NCI-H510A (cell line): ENCODE results near the gene CFAP299.

Experiments used
- DNase-seq: peaks from one replicate; lab custom pipeline; 2025; lab: John Stamatoyannopoulos, UW

The CFAP299 gene

GRCh38 chr4:80448056-80448455 is 112.5 kb downstream of the CFAP299 start:
- DNase-seq, result no peak

- DNase-seq, result no peak
Measured at GRCh38 chr4:80452055-80452454, 116.5 kb downstream of the CFAP299 start.

GRCh38 chr4:80452768-80453167 is 117.2 kb downstream of the CFAP299 start:
- DNase-seq, result no peak

- DNase-seq, result no peak
Measured at GRCh38 chr4:80454040-80454439, 118.5 kb downstream of the CFAP299 start.

GRCh38 chr4:80454556-80454955 is 119.0 kb downstream of the CFAP299 start:
- DNase-seq, result no peak

GRCh38 chr4:80459918-80460473 is 124.5 kb downstream of the CFAP299 start:
- DNase-seq, result no peak

GRCh38 chr4:80461412-80461811 is 125.9 kb downstream of the CFAP299 start:
- no peak for DNase-seq

- DNase-seq, result no peak
Measured at GRCh38 chr4:80462621-80463091, 127.1 kb downstream of the CFAP299 start.

GRCh38 chr4:80463509-80463908 is 128.0 kb downstream of the CFAP299 start:
- DNase-seq, result no peak

GRCh38 chr4:80465238-80465637 is 129.7 kb downstream of the CFAP299 start:
- no peak for DNase-seq

GRCh38 chr4:80465736-80466135 is 130.2 kb downstream of the CFAP299 start:
- no peak for DNase-seq

- no peak for DNase-seq
Measured at GRCh38 chr4:80466618-80467017, 131.1 kb downstream of the CFAP299 start.

- DNase-seq, result peak; percentile 58
Measured at GRCh38 chr4:80471756-80472155, 136.2 kb downstream of the CFAP299 start.

- no peak for DNase-seq
Measured at GRCh38 chr4:80475236-80475635, 139.7 kb downstream of the CFAP299 start.

GRCh38 chr4:80475798-80476197 is 140.3 kb downstream of the CFAP299 start:
- DNase-seq, result no peak

GRCh38 chr4:80484712-80485111 is 149.2 kb downstream of the CFAP299 start:
- DNase-seq, result no peak

GRCh38 chr4:80486603-80487002 is 151.1 kb downstream of the CFAP299 start:
- no peak for DNase-seq

- DNase-seq, result no peak
Measured at GRCh38 chr4:80489798-80490197, 154.3 kb downstream of the CFAP299 start.

GRCh38 chr4:80492761-80493160 is 157.2 kb downstream of the CFAP299 start:
- peak; percentile 29 for DNase-seq

GRCh38 chr4:80495865-80496264 is 160.3 kb downstream of the CFAP299 start:
- no peak for DNase-seq

- no peak for DNase-seq
Measured at GRCh38 chr4:80498725-80499124, 163.2 kb downstream of the CFAP299 start.

- DNase-seq, result no peak
Measured at GRCh38 chr4:80500613-80501012, 165.1 kb downstream of the CFAP299 start.

GRCh38 chr4:80507077-80507476 is 171.5 kb downstream of the CFAP299 start:
- DNase-seq, result no peak

GRCh38 chr4:80507507-80507906 is 172.0 kb downstream of the CFAP299 start:
- no peak for DNase-seq

- DNase-seq, result no peak
Measured at GRCh38 chr4:80515496-80515895, 180.0 kb downstream of the CFAP299 start.
